Nephron progenitor cell (in vitro differentiated cells): ENCODE measurements around the gene KIF5A.

Experiments used
- DNase-seq: peaks from one replicate; pipeline ENCODE4 v3.0.0; 2021
- H3K27ac Mint-ChIP-seq: 2 replicates; pipeline ENCODE4 v1.8.0; 2021; ENCODE audit warnings: mild to moderate bottlenecking, moderate library complexity, mixed read lengths
- H3K27me3 Mint-ChIP-seq: 2 replicates; pipeline ENCODE4 v1.8.0; 2021; ENCODE audit warnings: mild to moderate bottlenecking, low read depth, mixed read lengths; ENCODE audit not compliant: poor library complexity
- H3K36me3 Mint-ChIP-seq: 2 replicates; pipeline ENCODE4 v1.8.0; 2021; ENCODE audit warnings: low read depth, mixed read lengths
- H3K4me1 Mint-ChIP-seq: 2 replicates; pipeline ENCODE4 v1.8.0; 2021; ENCODE audit warnings: mixed read lengths
- H3K4me3 Mint-ChIP-seq: 2 replicates; pipeline ENCODE4 v1.8.0; 2021; ENCODE audit warnings: mild to moderate bottlenecking, moderate library complexity, mixed read lengths
- H3K9me3 Mint-ChIP-seq: 2 replicates; pipeline ENCODE4 v1.8.0; 2021; ENCODE audit warnings: mild to moderate bottlenecking, moderate library complexity, mixed read lengths
- CTCF ChIP-seq: fragments of 200-600 bp; sonication (generic); IDR thresholded peaks from 2 replicates; pipeline ENCODE4 v1.5.0; 2021; ENCODE audit warnings: antibody characterized with exemption

The KIF5A gene

GRCh38 chr12:57631566-57632072, 81.8 kb downstream of the KIF5A start:
- no peak for DNase-seq
- H3K36me3 Mint-ChIP-seq: no peaks in the 10 kb centered on the region
- no peaks in the 10 kb centered on the region for H3K9me3 Mint-ChIP-seq
- peaks cover 99% of the 10 kb centered on the region for H3K27me3 Mint-ChIP-seq
- peaks cover 19% of the 10 kb centered on the region for H3K4me1 Mint-ChIP-seq
- H3K4me3 Mint-ChIP-seq: peak overlapping the region; percentile 71
- no peak for TF ChIP-seq CTCF
- H3K27ac Mint-ChIP-seq: no peak overlapping the region

GRCh38 chr12:57632073-57632957, 82.5 kb downstream of the KIF5A start:
- no peak for TF ChIP-seq CTCF
- DNase-seq: peak; percentile 53
- Mint-ChIP-seq H3K4me3 (peak overlapping the region; percentile 68), H3K36me3 (no peaks in the 10 kb centered on the region), H3K27me3 (peaks cover 98% of the 10 kb centered on the region), H3K9me3 (no peaks in the 10 kb centered on the region), H3K4me1 (peaks cover 14% of the 10 kb centered on the region), H3K27ac (no peak overlapping the region)

- peak; percentile 86 for TF ChIP-seq CTCF
- DNase-seq: peak; percentile 86
- peaks cover 9% of the 10 kb centered on the region for H3K4me1 Mint-ChIP-seq
- H3K36me3 Mint-ChIP-seq: no peaks in the 10 kb centered on the region
- peaks cover 98% of the 10 kb centered on the region for H3K27me3 Mint-ChIP-seq
- peak within 1 kb of the TSS; percentile 68 for H3K4me3 Mint-ChIP-seq
- H3K27ac Mint-ChIP-seq: no peak within 1 kb of the TSS
- no peaks in the 10 kb centered on the region for H3K9me3 Mint-ChIP-seq
Measured at GRCh38 chr12:57632958-57633840, 83.4 kb downstream of the KIF5A start, which contains the start of gene B4GALNT1. Gene B4GALNT1 (minus strand): TSS chr12:57633201. CDS start chr12:57632132, 1,069 bp downstream.
